ENCODE measurements around the gene EMC6.

EMC6 gene

DNA sequence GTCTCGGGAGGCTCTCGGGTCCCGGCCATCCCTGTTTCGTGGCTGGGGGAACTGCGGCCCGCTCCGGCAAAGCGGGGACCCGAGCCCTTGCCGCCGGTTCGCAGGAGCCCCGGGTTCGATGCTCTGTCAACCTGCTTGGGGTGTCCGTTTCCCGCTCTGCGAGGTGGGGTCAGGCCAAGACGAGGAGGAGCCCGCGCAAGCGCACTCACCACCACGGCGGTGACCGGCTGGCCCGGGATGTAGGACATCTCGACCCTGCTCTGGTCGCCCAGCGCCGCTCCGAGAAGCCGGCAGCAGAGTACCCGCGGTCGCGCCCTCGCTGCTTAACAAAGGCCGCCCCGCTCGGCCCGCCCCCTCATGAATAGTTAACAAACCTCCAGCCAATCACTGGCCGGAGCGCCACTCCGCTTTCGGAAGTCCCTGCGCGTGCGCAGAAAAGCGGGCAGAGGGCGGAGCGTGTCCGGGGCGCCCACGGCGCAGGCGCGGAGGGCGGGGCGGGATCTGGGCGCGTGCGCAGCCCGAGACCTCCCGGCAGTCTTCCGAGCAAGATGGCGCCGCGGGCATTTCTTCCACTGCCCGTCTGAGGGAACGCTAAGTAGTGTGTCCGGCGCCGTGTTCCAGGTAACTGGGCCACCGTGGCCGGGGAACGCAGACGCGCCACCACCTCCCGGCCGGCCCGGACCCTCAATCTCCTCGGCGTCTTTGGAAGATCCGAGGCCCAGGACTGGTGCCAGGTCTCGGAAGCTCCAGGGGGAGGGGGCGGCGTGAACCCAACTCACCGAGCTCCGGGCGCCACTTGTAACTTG, at the start of gene EMC6, which contains the start of gene TAX1BP3:
EMC6 (plus strand) TSS at position 534 of the 806 bp plus-strand sequence. CDS start 335 bp downstream, outside the sequence.
TAX1BP3 (minus strand) TSS at position 300 of the 806 bp plus-strand sequence; CDS start at position 248, 52 bp downstream.
- DNase-seq = peak; percentile 99

- DNase-seq = no peak
Measured at GRCh38 chr17:3621146-3621720, 47.4 kb upstream of the EMC6 start.

DNA sequence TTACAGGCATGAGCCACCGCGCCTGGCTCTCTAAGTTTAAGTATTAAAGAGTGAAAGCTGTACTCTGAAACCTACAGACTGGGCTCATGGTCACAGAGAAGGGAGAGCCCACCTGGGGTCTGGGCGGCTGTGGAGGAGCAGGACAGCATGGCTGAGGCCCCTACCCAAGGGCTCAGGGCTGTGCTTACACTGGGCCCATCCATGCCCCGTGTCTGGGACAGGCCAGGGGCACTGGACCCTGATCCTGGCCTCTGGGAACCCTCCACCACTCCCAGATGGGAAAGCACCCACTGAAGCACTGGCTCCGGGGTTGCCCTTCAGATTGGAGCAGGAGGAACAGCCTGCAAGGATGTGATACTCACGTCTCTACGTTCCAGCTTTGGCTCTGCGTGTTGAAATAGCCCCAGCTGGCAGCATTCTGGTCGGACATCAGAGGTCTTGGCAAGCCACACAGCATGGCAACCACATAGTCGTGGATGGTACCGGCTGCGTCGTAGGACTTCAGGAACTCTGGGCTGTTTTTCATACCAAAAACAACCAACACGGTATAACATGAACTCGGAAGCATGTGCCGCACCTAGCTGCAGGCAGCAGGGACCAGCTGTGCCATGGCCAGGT, 45.5 kb upstream of the EMC6 start:
- no peak for DNase-seq

GRCh38 chr17:3626831-3627768, 41.5 kb upstream of the EMC6 start:
- no peak for DNase-seq

GRCh38 chr17:3627769-3628167, 40.8 kb upstream of the EMC6 start:
- no peak for DNase-seq

DNA sequence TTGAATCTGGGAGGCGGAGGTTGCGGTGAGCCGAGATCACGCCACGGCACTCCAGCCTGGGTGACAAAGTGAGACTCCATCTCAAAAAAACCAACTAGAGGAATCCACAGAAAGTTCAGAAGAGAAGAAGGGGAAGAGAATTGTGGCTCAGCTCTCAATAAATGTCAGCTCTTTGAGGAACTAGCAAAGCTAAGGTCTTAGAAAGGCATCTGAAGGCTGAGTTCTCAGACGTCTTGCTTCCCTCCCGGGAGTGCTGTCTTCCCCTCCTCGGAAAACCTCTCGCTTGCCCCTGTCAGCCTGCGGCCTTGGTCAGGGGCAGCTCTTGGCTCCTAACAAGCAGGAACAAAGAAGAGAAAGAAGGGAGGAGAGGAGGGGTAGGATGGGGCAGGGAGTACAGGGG, 37.8 kb upstream of the EMC6 start:
- DNase-seq = no peak

DNA sequence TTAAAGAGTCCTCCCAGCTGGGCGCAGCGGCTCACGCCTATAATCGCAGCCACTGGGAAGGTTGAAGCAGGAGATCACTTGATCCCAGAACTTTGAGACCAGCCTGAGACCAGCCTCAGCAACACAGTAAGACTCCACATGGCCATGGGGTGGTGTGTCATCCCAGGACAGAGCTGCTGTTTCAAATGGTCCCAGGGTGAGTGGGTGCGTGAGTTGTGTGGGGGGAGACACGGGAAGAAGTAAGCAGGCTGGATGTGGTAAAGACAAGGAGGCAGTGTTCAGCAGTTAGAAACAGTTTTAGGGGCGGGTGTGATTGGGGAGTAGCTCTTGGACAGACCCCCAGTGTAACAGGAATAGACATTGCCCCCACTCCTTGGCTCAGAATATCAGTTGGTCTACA, 36.3 kb upstream of the EMC6 start:
- no peak for DNase-seq

- DNase-seq = no peak
Measured at GRCh38 chr17:3635474-3636153, 33.0 kb upstream of the EMC6 start.

GRCh38 chr17:3636154-3636907, 32.3 kb upstream of the EMC6 start, which contains the start of the genes CTNS and SHPK:
CTNS (plus strand) TSS chr17:3636760; CDS start chr17:3640207, 3,447 bp downstream.
SHPK (minus strand) TSS chr17:3636250; CDS start chr17:3636219, 31 bp downstream.
- DNase-seq = peak; percentile 96

DNA sequence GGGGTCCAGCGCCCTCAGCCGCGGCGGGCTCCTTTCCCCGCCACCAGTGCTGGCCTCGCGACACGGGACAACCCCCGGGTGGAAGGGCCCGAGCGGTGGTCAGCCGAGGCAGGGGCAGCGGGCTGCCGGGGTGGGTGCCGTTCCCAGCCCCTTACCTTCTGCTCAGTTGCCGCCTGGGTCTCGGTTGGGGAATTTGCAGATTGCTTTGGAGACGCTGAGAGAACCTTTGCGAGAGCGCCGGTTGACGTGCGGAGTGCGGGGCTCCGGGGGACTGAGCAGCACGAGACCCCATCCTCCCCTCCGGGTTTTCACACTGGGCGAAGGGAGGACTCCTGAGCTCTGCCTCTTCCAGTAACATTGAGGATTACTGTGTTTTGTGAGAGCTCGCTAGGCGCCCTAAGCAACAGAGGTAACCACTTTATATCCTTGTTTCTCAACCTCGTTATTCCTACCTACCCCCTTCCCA, 31.7 kb upstream of the EMC6 start:
- peak; percentile 43 for DNase-seq

DNA sequence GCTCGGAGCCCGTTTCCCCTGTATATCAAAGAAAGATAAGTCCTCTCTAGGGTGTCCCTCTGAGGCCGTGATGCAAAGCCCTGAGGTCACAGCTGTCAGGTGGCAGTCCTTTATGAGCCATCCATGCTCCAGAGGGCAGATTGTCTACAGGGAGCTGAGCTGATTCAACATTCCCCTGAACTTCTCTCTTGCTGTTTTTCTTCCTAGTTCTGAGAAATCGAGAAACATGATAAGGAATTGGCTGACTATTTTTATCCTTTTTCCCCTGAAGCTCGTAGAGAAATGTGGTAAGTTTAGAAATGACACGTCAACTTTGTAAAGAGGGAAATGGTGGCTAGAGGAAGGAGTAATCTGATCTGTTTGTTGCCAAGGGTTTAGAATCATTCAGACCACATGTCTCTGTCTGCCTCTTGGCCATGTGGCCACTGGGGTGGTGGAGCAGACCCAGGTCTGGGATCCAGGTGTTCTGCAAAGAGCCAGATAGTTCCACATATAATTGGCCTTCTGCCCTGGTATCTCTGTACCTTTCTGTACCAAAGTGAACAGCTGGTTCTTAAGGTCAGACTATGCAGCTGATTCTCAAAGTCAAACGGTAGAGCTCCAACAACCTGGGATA, 28.5 kb upstream of the EMC6 start:
- DNase-seq = peak; percentile 72

GRCh38 chr17:3641014-3641413, 27.6 kb upstream of the EMC6 start:
- DNase-seq = no peak

DNA sequence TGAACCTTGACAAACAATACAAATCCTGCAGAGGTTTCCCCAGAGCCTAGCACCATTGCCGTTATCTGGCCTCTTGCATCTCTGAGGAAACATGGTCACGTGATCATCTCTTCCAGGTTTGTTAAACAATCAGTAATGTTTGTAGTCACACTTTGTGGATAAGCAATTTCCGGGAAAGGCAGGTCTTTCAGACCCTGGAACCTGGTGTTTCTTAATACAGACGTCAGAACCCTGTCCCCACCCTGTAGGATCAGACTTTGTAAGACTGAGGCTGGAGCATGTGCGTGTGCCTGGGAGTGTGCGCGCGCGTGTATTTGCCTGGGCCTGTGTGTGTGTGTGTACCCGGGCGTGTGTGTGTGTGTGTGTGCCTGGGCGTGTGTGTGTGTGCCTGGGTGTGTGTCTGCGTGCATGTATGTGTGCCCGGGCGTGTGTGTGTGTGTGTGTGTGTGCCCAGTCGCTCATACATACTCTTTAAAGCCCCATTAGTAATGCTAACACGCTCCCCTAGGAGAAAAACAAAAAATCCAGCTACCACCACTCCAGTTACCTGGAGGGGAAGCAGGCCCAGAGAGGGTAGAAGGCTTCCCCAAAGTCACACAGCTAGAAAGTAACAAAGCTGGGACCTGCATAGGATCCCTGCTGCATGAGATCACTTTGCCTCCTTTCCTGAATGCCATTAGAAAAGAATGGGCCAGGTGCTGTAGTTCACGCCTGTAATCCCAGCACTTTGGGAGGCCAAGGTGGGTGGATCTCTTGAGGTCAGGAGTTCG, 26.7 kb upstream of the EMC6 start:
- DNase-seq = no peak

DNA sequence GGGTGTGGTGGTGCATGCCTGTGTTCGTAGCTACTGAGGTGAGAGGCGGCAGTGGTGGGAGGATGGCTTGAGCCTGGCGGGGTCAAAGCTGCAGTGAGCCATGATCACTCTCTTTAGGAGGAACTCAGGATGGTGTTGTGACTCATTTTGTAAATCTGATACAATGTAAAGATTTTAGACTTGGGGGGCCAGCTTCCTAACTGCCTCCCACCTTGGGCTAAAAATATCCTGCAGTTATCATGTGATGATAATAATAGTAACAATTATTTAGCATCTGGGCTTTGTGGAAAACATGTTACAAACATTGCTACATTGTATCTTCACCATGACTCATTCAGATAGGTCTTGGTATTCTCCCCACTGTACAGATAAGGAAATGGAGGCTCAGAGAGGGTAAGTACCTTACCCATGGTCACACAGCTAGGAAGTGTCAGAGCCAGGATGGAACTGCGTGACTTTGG, 24.7 kb upstream of the EMC6 start:
- DNase-seq = peak; percentile 72

GRCh38 chr17:3645310-3645709, 23.3 kb upstream of the EMC6 start:
- no peak for DNase-seq

GRCh38 chr17:3647251-3647650, 21.4 kb upstream of the EMC6 start:
- no peak for DNase-seq

- peak; percentile 69 for DNase-seq
Measured at GRCh38 chr17:3647769-3648555, 20.6 kb upstream of the EMC6 start.

- DNase-seq = no peak
Measured at GRCh38 chr17:3655766-3656165, 12.8 kb upstream of the EMC6 start.

DNA sequence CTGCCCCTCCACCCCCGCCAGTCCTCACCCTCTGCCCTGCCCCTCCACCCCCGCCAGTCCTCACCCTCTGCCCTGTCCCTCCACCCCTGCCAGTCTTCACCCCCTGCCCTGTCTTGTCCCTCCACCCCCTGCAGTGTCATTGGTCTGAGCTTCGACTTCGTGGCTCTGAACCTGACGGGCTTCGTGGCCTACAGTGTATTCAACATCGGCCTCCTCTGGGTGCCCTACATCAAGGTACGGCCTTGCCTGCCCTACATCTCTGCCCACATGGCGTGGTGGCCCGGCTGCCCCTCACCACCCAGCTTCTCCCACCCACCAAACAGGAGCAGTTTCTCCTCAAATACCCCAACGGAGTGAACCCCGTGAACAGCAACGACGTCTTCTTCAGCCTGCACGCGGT, 12.3 kb upstream of the EMC6 start:
- DNase-seq = no peak

Measured in stimulated activated CD8-positive, alpha-beta memory T cell treated with anti-CD3 and anti-CD28 coated beads, Interleukin-4, amount 100 ng/mL, for 48 hours (primary cell).